GM18867 (cell line): ENCODE data around the gene TAGAP.
"Not testable (repeated sequence)": the region's sequence is repeated elsewhere in the genome, so short reads cannot be mapped to it uniquely, and the experiment has no call there.

ENCODE experiments used
- ATAC-seq: cut with Tn5 transposase; IDR thresholded peaks from one replicate; pipeline ENCODE4 v1.9.1; 2021; ENCODE audit warnings: mild to moderate bottlenecking, moderate library complexity; ENCODE audit not compliant: unreplicated experiment

TAGAP gene

DNA sequence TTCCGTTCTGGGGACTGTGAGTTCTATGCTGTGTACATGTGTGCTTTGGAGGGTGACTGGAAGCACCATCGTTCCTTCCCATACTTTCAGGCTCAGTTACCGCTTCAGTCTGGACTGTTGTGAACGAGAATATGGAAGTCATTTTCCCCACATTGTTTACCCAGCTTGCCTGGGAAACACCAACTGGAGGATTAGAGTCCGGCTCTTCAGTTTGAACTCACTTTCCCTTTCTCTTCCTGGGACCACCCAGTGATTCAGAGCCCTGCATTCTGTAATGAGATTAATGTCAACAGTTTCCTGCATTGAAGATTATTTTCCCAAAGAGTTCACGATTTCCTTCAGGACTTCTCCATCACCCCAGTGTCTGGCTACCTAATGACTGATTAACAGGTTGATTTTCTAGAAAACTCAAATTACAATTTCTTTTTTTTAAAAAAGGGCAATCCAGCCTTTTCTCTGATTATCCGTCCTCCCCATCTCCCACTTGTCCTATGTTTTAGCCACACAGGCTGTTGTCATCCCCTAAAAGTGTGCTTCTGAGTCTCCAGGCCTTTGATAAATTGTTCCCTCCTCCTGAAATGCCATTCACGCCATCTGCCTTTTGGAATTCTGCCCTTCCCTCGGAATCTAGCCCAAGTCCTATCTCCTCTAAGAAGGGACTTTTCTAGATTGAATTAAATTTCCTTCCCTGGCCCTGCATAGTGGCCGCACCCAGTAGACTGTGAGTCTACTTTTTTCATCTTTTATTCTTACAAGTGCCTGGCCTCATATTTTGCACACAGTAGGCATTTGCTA lies 3.3 kb upstream of the TAGAP start:
- ATAC-seq: no peak

- ATAC-seq: no peak
Measured at GRCh38 chr6:159045801-159046200, 1.0 kb upstream of the TAGAP start.

DNA sequence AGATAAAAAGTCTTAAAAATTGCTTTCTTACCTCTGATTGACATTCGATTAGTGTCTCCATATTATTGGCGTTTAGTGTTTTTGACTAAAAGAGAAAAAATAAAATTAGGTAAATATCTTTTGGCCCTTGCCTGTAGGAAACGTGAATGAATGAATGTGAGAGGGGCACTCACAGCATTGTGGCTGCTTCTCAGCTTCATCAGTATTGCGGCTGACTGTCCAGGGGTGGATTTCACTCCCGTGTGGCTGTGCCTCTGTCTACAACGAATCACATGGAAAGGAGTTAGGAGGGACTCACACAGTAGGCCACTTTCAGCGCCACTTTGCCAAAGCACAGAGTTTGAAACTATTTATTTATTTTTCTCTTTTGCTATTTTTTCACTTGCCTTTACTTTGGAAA lies 844 bp downstream of the TAGAP start:
- no peak for ATAC-seq

GRCh38 chr6:159043251-159043650 lies 1.5 kb downstream of the TAGAP start:
- no peak for ATAC-seq

- ATAC-seq: no peak
Measured at GRCh38 chr6:159042826-159043181, 2.0 kb downstream of the TAGAP start.

GRCh38 chr6:159042003-159042825 lies 2.6 kb downstream of the TAGAP start:
- ATAC-seq: peak; percentile 44

GRCh38 chr6:159041181-159041580 lies 3.6 kb downstream of the TAGAP start:
- no peak for ATAC-seq

- ATAC-seq: no peak
Measured at GRCh38 chr6:159039885-159040258, 4.9 kb downstream of the TAGAP start.

DNA sequence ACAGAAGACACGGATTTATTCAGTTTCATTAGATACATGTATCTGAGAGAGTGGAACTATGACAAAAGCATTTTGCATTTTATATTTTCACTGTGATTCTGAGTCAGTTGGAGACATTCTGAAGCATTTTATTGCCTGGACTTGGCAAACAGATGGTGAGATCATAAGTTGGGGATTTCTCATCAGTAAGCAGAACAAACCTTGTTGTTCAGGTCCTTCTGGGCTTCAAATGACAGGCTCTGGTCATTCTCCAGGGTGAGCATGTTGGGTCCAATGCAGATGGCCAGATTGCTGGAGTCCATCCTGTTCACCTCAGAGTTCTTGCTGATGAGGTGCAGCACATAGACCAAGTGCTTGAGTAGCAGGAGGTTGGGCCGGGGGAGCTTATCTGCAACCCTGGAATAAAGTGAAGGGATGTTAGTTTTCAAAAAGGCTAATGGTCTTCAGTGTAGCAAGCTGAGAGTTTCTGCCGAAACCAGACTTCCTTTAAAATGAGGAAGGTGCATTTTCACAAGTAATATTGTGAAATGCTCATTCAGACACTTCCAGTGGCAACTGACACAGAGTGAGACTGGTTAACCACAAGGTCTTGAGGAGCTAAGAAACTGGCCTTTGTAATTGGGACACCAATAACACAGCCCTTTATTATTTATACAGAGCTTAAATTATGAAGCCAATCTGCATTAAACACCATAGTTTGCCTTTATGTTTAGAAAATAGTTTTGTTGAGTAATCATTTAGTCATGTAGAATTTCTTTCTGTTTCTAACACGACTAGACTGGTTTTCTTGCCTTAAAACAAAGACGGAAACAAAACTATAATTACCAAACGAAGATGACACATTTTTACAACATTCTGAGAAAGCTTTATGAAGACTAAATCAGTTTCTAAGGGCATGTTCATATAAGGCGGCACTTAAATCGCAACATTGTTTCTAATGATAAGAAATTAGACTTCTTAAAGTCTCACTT lies 5.6 kb downstream of the TAGAP start:
- peak; percentile 84 for ATAC-seq

GRCh38 chr6:159038318-159038717 lies 6.5 kb downstream of the TAGAP start:
- not testable (repeated sequence) for ATAC-seq

GRCh38 chr6:159037756-159038290 lies 7.0 kb downstream of the TAGAP start:
- ATAC-seq: no peak

- no peak for ATAC-seq
Measured at GRCh38 chr6:159036673-159037072, 8.1 kb downstream of the TAGAP start.

GRCh38 chr6:159035891-159036290 lies 8.9 kb downstream of the TAGAP start:
- no peak for ATAC-seq

DNA sequence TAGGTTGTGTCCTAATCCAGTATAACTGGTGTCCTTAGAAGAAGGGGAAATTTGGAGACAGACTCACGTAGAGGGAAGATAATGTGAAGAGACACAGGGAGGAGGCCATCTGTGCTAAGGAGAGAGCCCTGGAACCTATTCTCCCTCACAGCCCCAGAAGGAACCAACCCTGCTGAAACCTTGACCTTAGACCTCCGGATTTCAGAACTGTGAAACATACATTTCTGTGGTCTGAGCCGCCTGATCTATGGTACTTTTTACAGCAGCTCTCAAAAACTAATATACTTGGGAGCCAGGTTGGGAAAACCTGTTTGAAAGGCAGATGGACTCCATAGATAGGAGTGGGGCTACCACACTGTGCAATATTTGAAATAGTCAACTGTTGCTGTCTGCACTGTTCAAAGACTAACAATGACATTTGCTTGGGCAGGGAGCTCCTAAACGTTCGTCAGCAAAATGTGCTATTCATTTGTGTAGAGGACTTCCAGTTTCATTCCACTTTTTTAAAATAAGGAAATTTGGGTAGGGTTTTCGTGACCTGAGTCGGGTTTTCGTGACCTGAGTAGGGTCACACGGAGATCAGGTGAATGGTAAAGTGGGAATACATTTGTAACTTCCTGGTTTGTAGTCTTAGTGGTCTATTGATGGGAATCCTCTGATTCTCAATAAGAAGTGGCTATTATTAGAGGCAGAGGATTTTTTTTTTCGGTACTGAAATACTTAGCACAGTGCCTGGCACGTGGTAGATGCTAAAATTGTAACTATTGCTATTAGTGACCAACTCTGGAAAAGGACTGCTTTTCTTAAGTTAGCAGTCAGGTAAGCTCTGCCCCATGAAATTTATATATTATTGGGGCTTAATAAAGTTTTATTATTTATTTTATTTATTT lies 11.4 kb downstream of the TAGAP start:
- ATAC-seq: no peak

- no peak for ATAC-seq
Measured at GRCh38 chr6:159031846-159032245, 12.9 kb downstream of the TAGAP start.

- ATAC-seq: no peak
Measured at GRCh38 chr6:159030168-159030567, 14.6 kb downstream of the TAGAP start.

DNA sequence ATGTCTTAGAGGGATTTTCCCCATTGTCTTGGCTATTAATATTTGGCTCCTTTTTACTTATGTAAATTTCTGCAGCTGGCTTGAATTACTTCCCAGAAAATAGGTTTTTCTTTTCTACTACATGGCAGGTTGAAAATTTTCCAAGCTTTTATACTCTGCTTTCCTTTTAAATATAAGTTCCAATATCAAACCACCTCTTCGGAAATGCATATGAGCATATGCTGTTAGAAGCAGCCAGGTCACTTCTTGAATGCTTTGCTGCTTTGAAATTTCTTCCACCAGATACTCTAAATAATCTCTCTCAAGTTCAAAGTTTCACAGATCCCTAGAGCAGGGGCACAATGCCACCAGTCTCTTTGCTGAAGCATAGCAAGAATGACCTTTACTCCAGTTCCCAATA lies 19.6 kb downstream of the TAGAP start:
- not testable (repeated sequence) for ATAC-seq

GRCh38 chr6:159023893-159024292 lies 20.9 kb downstream of the TAGAP start:
- ATAC-seq: no peak

DNA sequence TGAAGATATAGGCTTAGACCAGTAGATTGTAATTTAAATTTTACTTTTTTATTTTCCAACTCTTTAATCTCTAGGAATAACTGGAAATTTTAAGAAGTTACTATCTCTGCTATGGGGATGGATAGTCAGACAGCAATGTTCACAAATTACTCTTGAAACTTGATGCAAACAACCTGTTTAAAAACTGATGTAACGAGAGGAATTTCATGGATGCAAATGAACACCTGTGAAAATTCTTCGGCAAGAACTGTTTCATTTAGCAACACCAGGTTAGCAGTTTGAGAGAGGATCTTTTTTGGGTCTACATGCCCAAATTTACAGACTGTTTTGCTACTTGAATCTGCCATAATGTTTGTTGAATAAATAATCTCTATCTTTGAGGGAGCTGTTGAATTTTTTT lies 24.8 kb downstream of the TAGAP start:
- no peak for ATAC-seq
